ENCODE data around the gene HNRNPK. TPM values are rescaled to one million over a fixed set of nuclear protein-coding genes. Genes with fewer than 3 reads are reported as not detected.

HNRNPK gene
- total and polyA plus RNA-seq, 4 donors, result 172 to 394 (median 308) TPM

DNA sequence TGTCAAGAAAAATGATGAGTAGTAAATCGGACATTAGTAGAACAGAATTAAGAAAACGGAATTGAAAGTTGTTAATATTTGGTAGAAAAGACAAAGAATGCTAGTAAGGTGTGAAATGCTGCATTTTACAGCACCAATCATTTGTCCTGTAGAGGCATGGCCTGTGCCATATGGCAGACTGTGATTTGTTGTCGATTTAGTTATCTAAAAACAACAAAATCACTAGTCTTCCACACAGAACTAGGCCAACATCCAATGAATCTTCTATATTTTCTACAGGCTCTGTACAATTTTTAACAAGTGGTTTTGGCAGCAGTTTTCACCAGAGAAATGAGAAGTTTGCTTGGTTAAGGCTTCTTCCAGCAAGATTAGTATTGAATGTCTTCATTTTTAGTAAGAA, 10.4 kb downstream of the HNRNPK start:
- H3K4me3 ChIP-seq (ENCODE audit: low read length in 2 of 2), result no peak overlapping the region
- H3K27ac ChIP-seq (ENCODE audit: low read depth in 1 of 2, low read length in 2 of 2), result no peak overlapping the region
- peaks cover 3 to 17% of the 10 kb centered on the region in 2 donors for H3K36me3 ChIP-seq (ENCODE audit: control insufficient read depth in 1 of 2, insufficient read depth in 2 of 2, low read length in 1 of 2)
- ATAC-seq (ENCODE audit: low FRiP score), result no peak
- H3K4me1 ChIP-seq (ENCODE audit: control insufficient read depth in 1 of 2, insufficient read depth in 2 of 2, low read length in 2 of 2), result no peaks in the 10 kb centered on the region
- no peaks in the 10 kb centered on the region for H3K27me3 ChIP-seq (ENCODE audit: control insufficient read depth in 1 of 2, insufficient read depth in 2 of 2, low read length in 1 of 2)
- intact Hi-C loops (cut with DNase I), result no loop called here
- no peak for DNase-seq
- 49 to 53% methylated on average over 3 of the region's 3 CpGs for WGBS, 2 donors
- H3K9me3 ChIP-seq (ENCODE audit: control insufficient read depth, low read length), result no peaks in the 10 kb centered on the region

DNA sequence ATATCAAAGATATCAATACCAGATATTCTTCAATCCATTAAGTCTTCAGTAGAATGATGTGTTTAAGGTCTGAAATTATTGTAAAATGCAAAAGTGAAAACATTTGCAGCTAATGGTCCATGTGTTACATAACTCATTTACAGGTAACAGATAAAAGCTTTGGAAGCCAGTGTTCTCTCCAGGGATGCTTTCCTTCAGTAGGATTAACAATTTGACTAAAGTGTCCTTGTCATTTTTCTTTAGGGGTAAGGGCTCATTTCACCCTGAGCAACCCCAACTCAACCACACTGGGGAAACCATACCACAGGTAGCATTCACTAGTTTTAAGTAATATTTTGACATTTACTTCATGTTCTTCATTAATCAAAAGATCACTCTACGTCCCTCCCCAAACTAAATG, 12.9 kb downstream of the HNRNPK start:
- DNase-seq, result no peak
- WGBS, 2 donors, result 42 to 65% methylated on average over 1 of the region's 1 CpG
- Histone ChIP-seq H3K27ac (ENCODE audit: low read depth in 1 of 2, low read length in 2 of 2) (no peak overlapping the region), H3K9me3 (ENCODE audit: control insufficient read depth, low read length) (no peaks in the 10 kb centered on the region), H3K36me3 (ENCODE audit: control insufficient read depth in 1 of 2, insufficient read depth in 2 of 2, low read length in 1 of 2) (peaks cover 0 to 7% of the 10 kb centered on the region in 2 donors), H3K27me3 (ENCODE audit: control insufficient read depth in 1 of 2, insufficient read depth in 2 of 2, low read length in 1 of 2) (no peaks in the 10 kb centered on the region), H3K4me1 (ENCODE audit: control insufficient read depth in 1 of 2, insufficient read depth in 2 of 2, low read length in 2 of 2) (no peaks in the 10 kb centered on the region), H3K4me3 (ENCODE audit: low read length in 2 of 2) (no peak overlapping the region)
- intact Hi-C loops (cut with DNase I), result no loop called here
- no peak for ATAC-seq (ENCODE audit: low FRiP score)

DNA sequence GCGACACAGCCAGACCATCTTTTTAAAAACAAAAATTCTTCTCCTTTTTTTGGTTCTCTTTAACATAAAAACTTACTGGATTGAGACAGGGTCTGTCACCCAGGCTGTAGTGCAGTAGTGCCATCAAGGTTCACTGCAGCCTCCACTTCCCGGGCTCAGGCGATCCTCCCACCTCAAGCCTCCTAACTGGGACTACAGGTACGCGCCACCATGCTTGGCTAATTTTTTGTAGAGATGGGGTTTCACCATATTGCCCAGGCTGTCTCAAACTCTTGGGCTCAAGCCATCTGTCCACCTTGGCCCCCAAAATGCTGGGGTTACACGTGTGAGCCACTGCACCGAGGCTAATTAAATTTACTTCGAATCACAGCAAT, 13.8 kb downstream of the HNRNPK start:
- no peaks in the 10 kb centered on the region for H3K36me3 ChIP-seq (ENCODE audit: control insufficient read depth in 1 of 2, insufficient read depth in 2 of 2, low read length in 1 of 2)
- no peaks in the 10 kb centered on the region for H3K27me3 ChIP-seq (ENCODE audit: control insufficient read depth in 1 of 2, insufficient read depth in 2 of 2, low read length in 1 of 2)
- WGBS, 2 donors, result 79 to 80% methylated on average over 8 of the region's 8 CpGs
- no peak overlapping the region for H3K4me3 ChIP-seq (ENCODE audit: low read length in 2 of 2)
- no peak overlapping the region for H3K27ac ChIP-seq (ENCODE audit: low read depth in 1 of 2, low read length in 2 of 2)
- DNase-seq, result no peak
- intact Hi-C loops (cut with DNase I), result no loop called here
- no peaks in the 10 kb centered on the region for H3K9me3 ChIP-seq (ENCODE audit: control insufficient read depth, low read length)
- no peaks in the 10 kb centered on the region for H3K4me1 ChIP-seq (ENCODE audit: control insufficient read depth in 1 of 2, insufficient read depth in 2 of 2, low read length in 2 of 2)
- no peak for ATAC-seq (ENCODE audit: low FRiP score)

- no peaks in the 10 kb centered on the region for H3K9me3 ChIP-seq (ENCODE audit: control insufficient read depth, low read length)
- no peaks in the 10 kb centered on the region for H3K36me3 ChIP-seq (ENCODE audit: control insufficient read depth in 1 of 2, insufficient read depth in 2 of 2, low read length in 1 of 2)
- no peak overlapping the region for H3K4me3 ChIP-seq (ENCODE audit: low read length in 2 of 2)
- no peak for DNase-seq
- peak; percentile 38 for ATAC-seq (ENCODE audit: low FRiP score)
- intact Hi-C loops (cut with DNase I), result no loop called here
- no peaks in the 10 kb centered on the region for H3K27me3 ChIP-seq (ENCODE audit: control insufficient read depth in 1 of 2, insufficient read depth in 2 of 2, low read length in 1 of 2)
- WGBS, 2 donors, result 33 to 42% methylated on average over 11 of the region's 11 CpGs
- H3K27ac ChIP-seq (ENCODE audit: low read depth in 1 of 2, low read length in 2 of 2), result no peak overlapping the region
- H3K4me1 ChIP-seq (ENCODE audit: control insufficient read depth in 1 of 2, insufficient read depth in 2 of 2, low read length in 2 of 2), result no peaks in the 10 kb centered on the region
Measured at GRCh38 chr9:83965350-83966208, 14.4 kb downstream of the HNRNPK start.

DNA sequence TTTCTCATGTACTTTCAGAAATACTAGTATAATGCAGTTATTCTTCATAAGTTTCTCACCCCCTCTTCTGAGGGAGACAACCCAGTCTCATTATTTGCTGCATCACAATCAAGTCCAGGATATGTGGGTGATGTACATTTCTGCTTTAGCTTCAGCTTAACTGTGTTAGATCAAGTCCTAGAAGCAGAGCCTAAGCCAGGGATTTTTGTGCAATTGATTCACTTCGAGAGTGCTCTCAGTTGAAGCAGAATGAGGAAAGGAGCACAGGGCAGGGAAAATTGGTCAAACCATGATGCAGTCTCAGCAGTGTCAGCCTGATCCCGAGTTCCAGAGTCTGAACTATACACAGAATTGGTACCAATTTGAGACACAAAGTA, 15.1 kb downstream of the HNRNPK start:
- no peak for DNase-seq
- Histone ChIP-seq H3K9me3 (ENCODE audit: control insufficient read depth, low read length) (no peaks in the 10 kb centered on the region), H3K27me3 (ENCODE audit: control insufficient read depth in 1 of 2, insufficient read depth in 2 of 2, low read length in 1 of 2) (no peaks in the 10 kb centered on the region), H3K27ac (ENCODE audit: low read depth in 1 of 2, low read length in 2 of 2) (no peak overlapping the region), H3K4me3 (ENCODE audit: low read length in 2 of 2) (no peak overlapping the region), H3K36me3 (ENCODE audit: control insufficient read depth in 1 of 2, insufficient read depth in 2 of 2, low read length in 1 of 2) (no peaks in the 10 kb centered on the region), H3K4me1 (ENCODE audit: control insufficient read depth in 1 of 2, insufficient read depth in 2 of 2, low read length in 2 of 2) (no peaks in the 10 kb centered on the region)
- ATAC-seq (ENCODE audit: low FRiP score), result peak; percentile 28
- 42 to 43% methylated on average over 2 of the region's 2 CpGs for WGBS, 2 donors
- intact Hi-C loops (cut with DNase I), result no loop called here

DNA sequence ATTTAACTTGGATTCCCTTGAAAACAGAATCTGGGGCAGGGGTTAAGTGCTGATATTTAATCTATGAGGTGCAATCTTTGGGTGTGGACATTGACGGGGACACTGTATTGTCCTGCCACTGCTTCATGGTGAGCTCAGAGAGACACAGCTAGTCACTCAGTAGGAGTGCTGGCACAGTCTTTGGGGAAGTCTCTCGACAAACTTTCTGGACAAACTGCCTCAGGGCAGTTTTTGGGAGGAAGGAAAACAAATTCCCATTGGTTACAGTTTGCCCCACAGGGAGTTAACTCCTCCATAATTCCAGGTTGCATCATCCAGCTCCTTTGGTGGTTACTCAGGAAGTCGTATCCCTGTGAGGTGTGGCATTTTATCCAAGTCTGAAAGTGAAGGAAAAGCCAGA, 17.9 kb downstream of the HNRNPK start:
- no peaks in the 10 kb centered on the region for H3K4me1 ChIP-seq (ENCODE audit: control insufficient read depth in 1 of 2, insufficient read depth in 2 of 2, low read length in 2 of 2)
- H3K27me3 ChIP-seq (ENCODE audit: control insufficient read depth in 1 of 2, insufficient read depth in 2 of 2, low read length in 1 of 2), result no peaks in the 10 kb centered on the region
- WGBS, 2 donors, result 50 to 51% methylated on average over 3 of the region's 3 CpGs
- no peak for DNase-seq
- H3K36me3 ChIP-seq (ENCODE audit: control insufficient read depth in 1 of 2, insufficient read depth in 2 of 2, low read length in 1 of 2), result no peaks in the 10 kb centered on the region
- H3K27ac ChIP-seq (ENCODE audit: low read depth in 1 of 2, low read length in 2 of 2), result no peak overlapping the region
- ATAC-seq (ENCODE audit: low FRiP score), result no peak
- no peak overlapping the region for H3K4me3 ChIP-seq (ENCODE audit: low read length in 2 of 2)
- intact Hi-C loops (cut with DNase I), result no loop called here
- H3K9me3 ChIP-seq (ENCODE audit: control insufficient read depth, low read length), result no peaks in the 10 kb centered on the region

DNA sequence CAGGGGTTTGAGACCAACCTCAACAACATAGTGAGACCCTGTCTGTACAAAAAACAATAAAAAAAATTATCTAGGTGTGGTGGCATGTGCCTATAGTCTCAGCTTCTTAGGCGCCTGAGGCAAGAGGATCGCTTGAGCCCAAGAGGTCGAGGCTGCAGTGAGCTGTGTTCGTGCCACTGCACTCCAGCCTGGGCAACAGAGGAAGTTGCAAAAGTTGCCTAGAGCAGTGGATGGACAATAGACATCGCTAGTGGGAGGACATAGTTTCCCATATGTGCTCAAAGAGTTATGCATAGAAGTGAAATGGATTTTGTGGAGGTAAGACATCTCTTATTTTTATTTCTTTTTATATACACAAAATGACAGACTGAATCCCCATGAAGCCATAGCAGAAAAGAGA, 19.0 kb downstream of the HNRNPK start:
- Histone ChIP-seq H3K27me3 (ENCODE audit: control insufficient read depth in 1 of 2, insufficient read depth in 2 of 2, low read length in 1 of 2) (no peaks in the 10 kb centered on the region), H3K9me3 (ENCODE audit: control insufficient read depth, low read length) (no peaks in the 10 kb centered on the region), H3K4me3 (ENCODE audit: low read length in 2 of 2) (no peak overlapping the region), H3K4me1 (ENCODE audit: control insufficient read depth in 1 of 2, insufficient read depth in 2 of 2, low read length in 2 of 2) (no peaks in the 10 kb centered on the region), H3K36me3 (ENCODE audit: control insufficient read depth in 1 of 2, insufficient read depth in 2 of 2, low read length in 1 of 2) (no peaks in the 10 kb centered on the region), H3K27ac (ENCODE audit: low read depth in 1 of 2, low read length in 2 of 2) (no peak overlapping the region)
- ATAC-seq (ENCODE audit: low FRiP score) (no peak), DNase-seq (no peak)
- intact Hi-C loops (cut with DNase I), result no loop called here
- WGBS, 2 donors, result 90 to 95% methylated on average over 5 of the region's 5 CpGs

- Histone ChIP-seq H3K27me3 (ENCODE audit: control insufficient read depth in 1 of 2, insufficient read depth in 2 of 2, low read length in 1 of 2) (no peaks in the 10 kb centered on the region), H3K4me3 (ENCODE audit: low read length in 2 of 2) (no peak overlapping the region), H3K4me1 (ENCODE audit: control insufficient read depth in 1 of 2, insufficient read depth in 2 of 2, low read length in 2 of 2) (no peaks in the 10 kb centered on the region), H3K9me3 (ENCODE audit: control insufficient read depth, low read length) (no peaks in the 10 kb centered on the region), H3K27ac (ENCODE audit: low read depth in 1 of 2, low read length in 2 of 2) (no peak overlapping the region), H3K36me3 (ENCODE audit: control insufficient read depth in 1 of 2, insufficient read depth in 2 of 2, low read length in 1 of 2) (no peaks in the 10 kb centered on the region)
- DNase-seq, result no peak
- ATAC-seq (ENCODE audit: low FRiP score), result no peak
- intact Hi-C loops (cut with DNase I), result no loop called here
- WGBS, 2 donors, result 51 to 55% methylated on average over 4 of the region's 4 CpGs
Measured at GRCh38 chr9:83959061-83959460, 21.0 kb downstream of the HNRNPK start.

DNA sequence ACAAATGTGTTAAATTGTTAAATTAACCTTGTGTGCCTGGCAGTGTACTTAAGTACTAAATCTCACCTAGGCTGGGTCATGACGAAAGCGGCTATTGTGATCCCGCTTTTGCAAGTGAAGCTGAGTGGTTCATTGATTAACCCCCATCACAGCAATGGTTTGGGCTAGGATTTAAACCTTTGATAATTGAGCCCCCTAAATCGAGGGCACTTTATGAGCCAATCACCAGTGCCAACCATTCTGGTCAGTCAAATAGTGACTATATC, 22.8 kb downstream of the HNRNPK start:
- Histone ChIP-seq H3K4me1 (ENCODE audit: control insufficient read depth in 1 of 2, insufficient read depth in 2 of 2, low read length in 2 of 2) (no peaks in the 10 kb centered on the region), H3K36me3 (ENCODE audit: control insufficient read depth in 1 of 2, insufficient read depth in 2 of 2, low read length in 1 of 2) (no peaks in the 10 kb centered on the region), H3K9me3 (ENCODE audit: control insufficient read depth, low read length) (no peaks in the 10 kb centered on the region), H3K4me3 (ENCODE audit: low read length in 2 of 2) (peak overlapping the region; percentile 36 to 43), H3K27ac (ENCODE audit: low read depth in 1 of 2, low read length in 2 of 2) (no peak overlapping the region), H3K27me3 (ENCODE audit: control insufficient read depth in 1 of 2, insufficient read depth in 2 of 2, low read length in 1 of 2) (no peaks in the 10 kb centered on the region)
- 76 to 77% methylated on average over 4 of the region's 4 CpGs for WGBS, 2 donors
- intact Hi-C loops (cut with DNase I), result no loop called here
- DNase-seq, result no peak
- no peak for ATAC-seq (ENCODE audit: low FRiP score)

Data from aorta (tissue), 5 donors.